OCI-LY3 (cell line): ENCODE results near the gene THSD7B.

Experiments used
- H2AFZ ChIP-seq: fragments of 200-600, 300-600 bp; shearing (Covaris generic); 2 replicates; pipeline ENCODE4 v1.6.0; 2014; ENCODE audit warnings: antibody characterized with exemption, low read depth, low read length
- H3K27ac ChIP-seq: fragments of 200-600, 300-600 bp; sonication (generic); 2 replicates; pipeline ENCODE4 v1.5.1; 2014; ENCODE audit warnings: mild to moderate bottlenecking, low read length, moderate library complexity, mixed read lengths
- H3K27me3 ChIP-seq: fragments of 200-600, 300-600 bp; sonication (generic); 2 replicates; pipeline ENCODE4 v1.6.1; 2014; ENCODE audit warnings: low read depth, low read length, mixed read lengths
- H3K36me3 ChIP-seq: fragments of 200-600, 300-600 bp; sonication (generic); replicated peaks from 2 replicates; pipeline ENCODE3; 2014; ENCODE audit warnings: low read depth, low read length, mixed read lengths
- H3K4me1 ChIP-seq: fragments of 300-600, 200-600 bp; sonication (generic); 2 replicates; pipeline ENCODE4 v1.6.1; 2014; ENCODE audit warnings: low read length, mixed read lengths
- H3K4me2 ChIP-seq: fragments of 200-600, 300-600 bp; sonication (generic); 2 replicates; pipeline ENCODE4 v1.6.1; 2014; ENCODE audit warnings: low read length, mixed read lengths
- H3K4me3 ChIP-seq: fragments of 300-600, 200-600 bp; sonication (generic); 2 replicates; pipeline ENCODE4 v1.5.1; 2014; ENCODE audit warnings: antibody characterized with exemption, mild to moderate bottlenecking, low read length, moderate library complexity
- H3K79me2 ChIP-seq: fragments of 300-600, 200-600 bp; shearing (Covaris generic); 2 replicates; pipeline ENCODE4 v1.6.1; 2014; ENCODE audit warnings: mild to moderate bottlenecking, low read length, mixed read lengths
- H3K9ac ChIP-seq: fragments of 300-600, 200-600 bp; shearing (Covaris generic); 2 replicates; pipeline ENCODE4 v1.6.0; 2014; ENCODE audit warnings: mild to moderate bottlenecking, low read length, moderate library complexity
- H3K9me3 ChIP-seq: fragments of 200-600, 300-600 bp; shearing (Covaris generic); 2 replicates; pipeline ENCODE4 v1.6.1; 2014; ENCODE audit warnings: low read length, mixed read lengths; ENCODE audit not compliant: insufficient read depth
- H4K20me1 ChIP-seq: fragments of 200-600, 300-600 bp; sonication (generic); 2 replicates; pipeline ENCODE4 v1.6.1; 2016; ENCODE audit warnings: low read length, mixed read lengths; ENCODE audit not compliant: insufficient read depth
- CTCF ChIP-seq: fragments of 200-600, 300-600 bp; sonication (generic); IDR thresholded peaks from 2 replicates; pipeline ENCODE4 v1.5.1; 2014; ENCODE audit warnings: antibody characterized with exemption, low read length, low read depth
- EZH2phosphoT487 ChIP-seq: fragments of 200-600 bp; shearing (Covaris generic); IDR thresholded peaks from 2 replicates; pipeline ENCODE4 v1.6.1; 2018; ENCODE audit warnings: antibody characterized with exemption, mixed run types, low read depth

Gene THSD7B

GRCh38 chr2:137467246-137467862 lies 702.0 kb downstream of the THSD7B start:
- Histone ChIP-seq H3K9ac (no peak overlapping the region), H3K27me3 (no peaks in the 10 kb centered on the region), H2AFZ (no peak overlapping the region), H3K4me3 (no peak overlapping the region), H3K79me2 (no peaks in the 10 kb centered on the region), H4K20me1 (no peaks in the 10 kb centered on the region), H3K4me1 (no peaks in the 10 kb centered on the region), H3K27ac (no peak overlapping the region), H3K4me2 (no peak overlapping the region), H3K36me3 (no peaks in the 10 kb centered on the region), H3K9me3 (no peaks in the 10 kb centered on the region)
- TF ChIP-seq CTCF (peak; percentile 54), EZH2phosphoT487 (no peak)

GRCh38 chr2:137493261-137493660 lies 727.9 kb downstream of the THSD7B start:
- no peak overlapping the region for H3K4me3 ChIP-seq

DNA sequence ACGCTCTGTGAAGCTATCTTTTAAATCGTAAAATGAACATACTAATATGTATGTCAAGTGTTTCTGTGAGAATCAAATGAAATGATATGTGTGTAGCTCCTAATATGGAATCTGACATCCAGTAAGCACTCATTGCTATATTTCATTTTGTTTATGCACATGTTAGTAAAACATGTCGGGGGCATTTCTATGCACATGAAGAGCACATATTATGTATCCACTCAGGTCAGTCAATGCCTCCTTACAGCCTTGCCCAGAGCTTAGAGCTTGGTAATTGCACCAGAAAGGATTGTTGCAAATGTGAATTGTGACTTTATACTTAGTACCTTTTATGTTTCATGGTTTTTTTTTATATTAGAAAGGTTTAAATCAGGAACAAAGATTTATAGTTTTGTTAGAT lies 735.3 kb downstream of the THSD7B start:
- Histone ChIP-seq H4K20me1 (no peaks in the 10 kb centered on the region), H3K4me2 (no peak overlapping the region), H3K27ac (no peak overlapping the region), H3K36me3 (no peaks in the 10 kb centered on the region), H3K9me3 (no peaks in the 10 kb centered on the region), H3K9ac (no peak overlapping the region), H2AFZ (no peak overlapping the region), H3K27me3 (no peaks in the 10 kb centered on the region), H3K4me3 (no peak overlapping the region), H3K4me1 (no peaks in the 10 kb centered on the region), H3K79me2 (no peaks in the 10 kb centered on the region)
- TF ChIP-seq EZH2phosphoT487 = no peak
- TF ChIP-seq CTCF = no peak

More at GRCh38 chr2:137493261-137493660, 727.9 kb downstream of the THSD7B start:
- Histone ChIP-seq H3K9ac (no peak overlapping the region), H3K4me1 (no peaks in the 10 kb centered on the region), H2AFZ (no peak overlapping the region), H3K27me3 (no peaks in the 10 kb centered on the region), H3K9me3 (no peaks in the 10 kb centered on the region), H4K20me1 (no peaks in the 10 kb centered on the region), H3K4me2 (no peak overlapping the region), H3K36me3 (no peaks in the 10 kb centered on the region), H3K79me2 (no peaks in the 10 kb centered on the region), H3K27ac (no peak overlapping the region)
- TF ChIP-seq CTCF (no peak), EZH2phosphoT487 (no peak)

DNA sequence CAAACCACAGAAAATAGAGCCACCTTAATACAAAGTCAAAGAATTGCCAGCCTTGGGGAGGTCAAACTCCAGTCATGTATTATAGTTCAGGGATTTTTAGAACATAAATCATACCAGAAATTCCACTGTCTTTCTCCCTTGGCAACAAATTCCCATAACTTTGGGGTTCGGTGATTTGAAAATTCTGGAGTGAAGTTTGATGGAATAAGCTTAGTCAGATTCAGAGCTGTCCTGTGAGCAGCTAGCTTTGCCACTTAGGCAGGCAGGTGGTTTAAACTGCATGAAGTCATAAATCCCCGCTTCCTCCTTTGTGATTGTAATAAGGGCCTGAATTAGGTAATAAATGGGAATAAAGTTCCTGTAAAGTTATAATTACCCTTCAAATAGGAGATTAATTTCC lies 741.9 kb downstream of the THSD7B start:
- H3K4me2 ChIP-seq = no peak overlapping the region
- H3K9ac ChIP-seq = no peak overlapping the region
- H3K4me1 ChIP-seq = no peaks in the 10 kb centered on the region
- H2AFZ ChIP-seq = no peak overlapping the region
- no peaks in the 10 kb centered on the region for H4K20me1 ChIP-seq
- no peaks in the 10 kb centered on the region for H3K36me3 ChIP-seq
- no peak for TF ChIP-seq EZH2phosphoT487
- TF ChIP-seq CTCF = no peak
- H3K27ac ChIP-seq = no peak overlapping the region
- no peaks in the 10 kb centered on the region for H3K79me2 ChIP-seq
- no peaks in the 10 kb centered on the region for H3K27me3 ChIP-seq
- H3K4me3 ChIP-seq = no peak overlapping the region
- no peaks in the 10 kb centered on the region for H3K9me3 ChIP-seq
